Mucosa of stomach (tissue), 1 donor: ENCODE measurements around the gene TRMT61A.
"Not testable (repeated sequence)": the region's sequence is repeated elsewhere in the genome, so short reads cannot be mapped to it uniquely, and the experiment has no call there.

Source experiments
- H3K27me3 ChIP-seq: one replicate; pipeline ENCODE4 v1.7.0; 2013; ENCODE audit warnings: mild to moderate bottlenecking, low read length; ENCODE audit not compliant: control insufficient read depth, insufficient read depth
- H3K36me3 ChIP-seq: one replicate; pipeline ENCODE4 v1.7.0; 2013; ENCODE audit warnings: low read length; ENCODE audit not compliant: control insufficient read depth, insufficient read depth
- H3K4me1 ChIP-seq: one replicate; pipeline ENCODE4 v1.7.0; 2013; ENCODE audit warnings: mild to moderate bottlenecking, low read length; ENCODE audit not compliant: control insufficient read depth, insufficient read depth
- H3K4me3 ChIP-seq: one replicate; pipeline ENCODE4 v1.7.0; 2013; ENCODE audit warnings: low read length
- H3K9ac ChIP-seq: one replicate; pipeline ENCODE4 v1.7.0; 2013; ENCODE audit warnings: mild to moderate bottlenecking, low read length, moderate library complexity
- H3K9me3 ChIP-seq: one replicate; pipeline ENCODE4 v1.7.0; 2013; ENCODE audit warnings: mild to moderate bottlenecking, low read length, moderate library complexity; ENCODE audit not compliant: control insufficient read depth
- donor health status: Pancreatic carcinoma.

TRMT61A gene

GRCh38 chr14:103520657-103521437 lies 8.1 kb upstream of the TRMT61A start:
- Histone ChIP-seq H3K4me1 (peaks cover 38% of the 10 kb centered on the region), H3K36me3 (no peaks in the 10 kb centered on the region), H3K9ac (peak overlapping the region; percentile 37), H3K4me3 (peak overlapping the region; percentile 8), H3K27me3 (peaks cover 6% of the 10 kb centered on the region), H3K9me3 (no peaks in the 10 kb centered on the region)

GRCh38 chr14:103521438-103521950 lies 7.5 kb upstream of the TRMT61A start:
- Histone ChIP-seq H3K4me1 (peaks cover 38% of the 10 kb centered on the region), H3K4me3 (no peak overlapping the region), H3K27me3 (peaks cover 6% of the 10 kb centered on the region), H3K9me3 (no peaks in the 10 kb centered on the region), H3K36me3 (no peaks in the 10 kb centered on the region), H3K9ac (peak overlapping the region; percentile 37)

- Histone ChIP-seq H3K36me3 (no peaks in the 10 kb centered on the region), H3K9ac (no peak overlapping the region), H3K27me3 (peaks cover 6% of the 10 kb centered on the region), H3K4me3 (no peak overlapping the region), H3K9me3 (no peaks in the 10 kb centered on the region), H3K4me1 (peaks cover 38% of the 10 kb centered on the region)
Observed at GRCh38 chr14:103521951-103522563, 6.9 kb upstream of the TRMT61A start.

GRCh38 chr14:103522649-103523574 lies 6.1 kb upstream of the TRMT61A start, which contains the start of gene CKB:
Gene CKB, minus strand, starts transcription at chr14:103522830. Its CDS starts 337 bp downstream, at chr14:103522493.
- H3K36me3 ChIP-seq: no peaks in the 10 kb centered on the region
- H3K9ac ChIP-seq: peak within 1 kb of the TSS; percentile 37
- no peaks in the 10 kb centered on the region for H3K9me3 ChIP-seq
- H3K4me1 ChIP-seq: peaks cover 40% of the 10 kb centered on the region
- peaks cover 6% of the 10 kb centered on the region for H3K27me3 ChIP-seq
- no peak within 1 kb of the TSS for H3K4me3 ChIP-seq

GRCh38 chr14:103523575-103523954 lies 5.4 kb upstream of the TRMT61A start:
- H3K9me3 ChIP-seq: no peaks in the 10 kb centered on the region
- H3K27me3 ChIP-seq: peaks cover 6% of the 10 kb centered on the region
- no peak overlapping the region for H3K9ac ChIP-seq
- H3K4me3 ChIP-seq: no peak overlapping the region
- H3K4me1 ChIP-seq: peaks cover 40% of the 10 kb centered on the region
- no peaks in the 10 kb centered on the region for H3K36me3 ChIP-seq

GRCh38 chr14:103524002-103524935 lies 4.7 kb upstream of the TRMT61A start:
- H3K4me1 ChIP-seq: peaks cover 35% of the 10 kb centered on the region
- no peak overlapping the region for H3K4me3 ChIP-seq
- no peaks in the 10 kb centered on the region for H3K36me3 ChIP-seq
- peaks cover 6% of the 10 kb centered on the region for H3K27me3 ChIP-seq
- H3K9ac ChIP-seq: no peak overlapping the region
- H3K9me3 ChIP-seq: no peaks in the 10 kb centered on the region

GRCh38 chr14:103525430-103526246 lies 3.4 kb upstream of the TRMT61A start:
- not testable (repeated sequence) for H3K9me3 ChIP-seq, H3K27me3 ChIP-seq, H3K36me3 ChIP-seq, H3K9ac ChIP-seq, H3K4me3 ChIP-seq
- H3K4me1 ChIP-seq: peaks cover 29% of the 10 kb centered on the region

GRCh38 chr14:103526247-103526913 lies 2.6 kb upstream of the TRMT61A start:
- H3K36me3 ChIP-seq: no peaks in the 10 kb centered on the region
- H3K9me3 ChIP-seq: no peaks in the 10 kb centered on the region
- H3K4me3 ChIP-seq: no peak overlapping the region
- H3K4me1 ChIP-seq: peaks cover 27% of the 10 kb centered on the region
- H3K27me3 ChIP-seq: peaks cover 6% of the 10 kb centered on the region
- H3K9ac ChIP-seq: no peak overlapping the region

GRCh38 chr14:103526914-103527248 lies 2.1 kb upstream of the TRMT61A start:
- Histone ChIP-seq H3K36me3 (no peaks in the 10 kb centered on the region), H3K4me1 (peaks cover 27% of the 10 kb centered on the region), H3K27me3 (peaks cover 6% of the 10 kb centered on the region), H3K9me3 (no peaks in the 10 kb centered on the region), H3K4me3 (no peak overlapping the region), H3K9ac (no peak overlapping the region)

- H3K4me1 ChIP-seq: peaks cover 24% of the 10 kb centered on the region
Observed at GRCh38 chr14:103527408-103528145, 1.4 kb upstream of the TRMT61A start.

More at GRCh38 chr14:103527408-103528145, 1.4 kb upstream of the TRMT61A start:
- Histone ChIP-seq H3K36me3 (no peaks in the 10 kb centered on the region), H3K9ac (peak overlapping the region; percentile 82), H3K27me3 (peaks cover 3% of the 10 kb centered on the region), H3K9me3 (no peaks in the 10 kb centered on the region), H3K4me3 (no peak overlapping the region)
